HG03025 (cell line): ENCODE results near the gene PRAMEF18.
"Not testable (repeated sequence)": the region's sequence is repeated elsewhere in the genome, so short reads cannot be mapped to it uniquely, and the experiment has no call there.

Experiments used
- ATAC-seq: cut with Tn5 transposase; IDR thresholded peaks from one replicate; pipeline ENCODE4 v1.9.1; 2021; ENCODE audit warnings: mild to moderate bottlenecking, moderate library complexity; ENCODE audit not compliant: unreplicated experiment, low FRiP score

The PRAMEF18 gene

GRCh38 chr1:13225675-13226204 lies at the start of gene PRAMEF18:
TSS of gene PRAMEF18 (minus strand) at chr1:13226154. CDS start at chr1:13226106, 48 bp downstream.
- ATAC-seq = not testable (repeated sequence)

GRCh38 chr1:13265124-13265523 lies 39.2 kb upstream of the PRAMEF18 start:
- not testable (repeated sequence) for ATAC-seq

- ATAC-seq = not testable (repeated sequence)
Measured at GRCh38 chr1:13253898-13254297, 27.9 kb upstream of the PRAMEF18 start, which contains the start of gene PRAMEF5. TSS of gene PRAMEF5 (plus strand) at chr1:13254198. CDS start at chr1:13259269, 5,071 bp downstream.

- not testable (repeated sequence) for ATAC-seq
Measured at GRCh38 chr1:13247122-13247521, 21.2 kb upstream of the PRAMEF18 start.

- not testable (repeated sequence) for ATAC-seq
Measured at GRCh38 chr1:13246554-13246871, 20.6 kb upstream of the PRAMEF18 start.

GRCh38 chr1:13245841-13246553 lies 20.0 kb upstream of the PRAMEF18 start:
- not testable (repeated sequence) for ATAC-seq

- not testable (repeated sequence) for ATAC-seq
Measured at GRCh38 chr1:13243536-13244263, 17.7 kb upstream of the PRAMEF18 start.

GRCh38 chr1:13239633-13240032 lies 13.7 kb upstream of the PRAMEF18 start:
- not testable (repeated sequence) for ATAC-seq

- ATAC-seq = not testable (repeated sequence)
Measured at GRCh38 chr1:13237572-13237971, 11.6 kb upstream of the PRAMEF18 start.

GRCh38 chr1:13234057-13234456 lies 8.1 kb upstream of the PRAMEF18 start:
- ATAC-seq = not testable (repeated sequence)

- not testable (repeated sequence) for ATAC-seq
Measured at GRCh38 chr1:13232056-13232455, 6.1 kb upstream of the PRAMEF18 start.

- not testable (repeated sequence) for ATAC-seq
Measured at GRCh38 chr1:13231061-13231750, 5.3 kb upstream of the PRAMEF18 start.

GRCh38 chr1:13230601-13231000 lies 4.6 kb upstream of the PRAMEF18 start:
- ATAC-seq = not testable (repeated sequence)

GRCh38 chr1:13230096-13230495 lies 4.1 kb upstream of the PRAMEF18 start:
- ATAC-seq = not testable (repeated sequence)

GRCh38 chr1:13228343-13228781 lies 2.4 kb upstream of the PRAMEF18 start:
- no peak for ATAC-seq

GRCh38 chr1:13227271-13228055 lies 1.5 kb upstream of the PRAMEF18 start:
- ATAC-seq = not testable (repeated sequence)

- no peak for ATAC-seq
Measured at GRCh38 chr1:13224480-13225060, 1.4 kb downstream of the PRAMEF18 start.

GRCh38 chr1:13222788-13223187 lies 3.2 kb downstream of the PRAMEF18 start:
- not testable (repeated sequence) for ATAC-seq

GRCh38 chr1:13219203-13219602 lies 6.8 kb downstream of the PRAMEF18 start:
- not testable (repeated sequence) for ATAC-seq
